NCI-H1048 (cell line): ENCODE data around the gene DDX39A.

Experiments
- DNase-seq: peaks from one replicate; lab custom pipeline; 2025; lab: John Stamatoyannopoulos, UW

DDX39A gene

GRCh38 chr19:14363183-14364097, 55.7 kb downstream of the DDX39A start:
- DNase-seq, result no peak

- DNase-seq, result no peak
These were observed 57.3 kb downstream of the DDX39A start for GRCh38 chr19:14361824-14362223.
